Stimulated activated CD4-positive, alpha-beta T cell treated with anti-CD3 and anti-CD28 coated beads, TNF-alpha, amount 100 ng/mL, for 1 hour (primary cell): ENCODE data around the gene DRGX.

Experiments used
- DNase-seq, 3 donors: peaks; one replicate each; pipeline ENCODE4 v3.0.0-alpha.2; 2020; ENCODE audit warnings: low read depth in 3 of 3, low spot score in 1 of 3

DRGX gene

GRCh38 chr10:49383853-49384252 lies 12.0 kb downstream of the DRGX start:
- no peak for DNase-seq

GRCh38 chr10:49382826-49383225 lies 13.1 kb downstream of the DRGX start:
- DNase-seq: no peak

- no peak for DNase-seq
These were observed 13.7 kb downstream of the DRGX start for GRCh38 chr10:49382226-49382625.

GRCh38 chr10:49381111-49381900 lies 14.6 kb downstream of the DRGX start:
- DNase-seq: no peak

GRCh38 chr10:49379596-49380410 lies 16.1 kb downstream of the DRGX start:
- no peak for DNase-seq

- no peak for DNase-seq
These were observed 18.6 kb downstream of the DRGX start for GRCh38 chr10:49377256-49377655.

GRCh38 chr10:49375611-49376010 lies 20.3 kb downstream of the DRGX start:
- no peak for DNase-seq

GRCh38 chr10:49374740-49375139 lies 21.1 kb downstream of the DRGX start:
- no peak for DNase-seq

GRCh38 chr10:49373361-49373760 lies 22.5 kb downstream of the DRGX start:
- DNase-seq: no peak

GRCh38 chr10:49371967-49372366 lies 23.9 kb downstream of the DRGX start:
- DNase-seq: no peak

- DNase-seq: no peak
These were observed 25.4 kb downstream of the DRGX start for GRCh38 chr10:49370326-49371100.

GRCh38 chr10:49369216-49370162 lies 26.4 kb downstream of the DRGX start:
- DNase-seq: no peak

- DNase-seq: no peak
These were observed 27.6 kb downstream of the DRGX start for GRCh38 chr10:49368256-49368655.

GRCh38 chr10:49367600-49367999 lies 28.3 kb downstream of the DRGX start:
- DNase-seq: no peak

GRCh38 chr10:49366460-49366859 lies 29.4 kb downstream of the DRGX start:
- no peak for DNase-seq

- DNase-seq: no peak
These were observed 30.0 kb downstream of the DRGX start for GRCh38 chr10:49365675-49366415.

- no peak for DNase-seq
These were observed 30.6 kb downstream of the DRGX start for GRCh38 chr10:49365275-49365674.

- DNase-seq: no peak
These were observed 31.1 kb downstream of the DRGX start for GRCh38 chr10:49364747-49365146.

- DNase-seq: no peak
These were observed 31.8 kb downstream of the DRGX start for GRCh38 chr10:49364051-49364450.
